Measurements from ENCODE around the gene MTR.

MTR gene

DNA sequence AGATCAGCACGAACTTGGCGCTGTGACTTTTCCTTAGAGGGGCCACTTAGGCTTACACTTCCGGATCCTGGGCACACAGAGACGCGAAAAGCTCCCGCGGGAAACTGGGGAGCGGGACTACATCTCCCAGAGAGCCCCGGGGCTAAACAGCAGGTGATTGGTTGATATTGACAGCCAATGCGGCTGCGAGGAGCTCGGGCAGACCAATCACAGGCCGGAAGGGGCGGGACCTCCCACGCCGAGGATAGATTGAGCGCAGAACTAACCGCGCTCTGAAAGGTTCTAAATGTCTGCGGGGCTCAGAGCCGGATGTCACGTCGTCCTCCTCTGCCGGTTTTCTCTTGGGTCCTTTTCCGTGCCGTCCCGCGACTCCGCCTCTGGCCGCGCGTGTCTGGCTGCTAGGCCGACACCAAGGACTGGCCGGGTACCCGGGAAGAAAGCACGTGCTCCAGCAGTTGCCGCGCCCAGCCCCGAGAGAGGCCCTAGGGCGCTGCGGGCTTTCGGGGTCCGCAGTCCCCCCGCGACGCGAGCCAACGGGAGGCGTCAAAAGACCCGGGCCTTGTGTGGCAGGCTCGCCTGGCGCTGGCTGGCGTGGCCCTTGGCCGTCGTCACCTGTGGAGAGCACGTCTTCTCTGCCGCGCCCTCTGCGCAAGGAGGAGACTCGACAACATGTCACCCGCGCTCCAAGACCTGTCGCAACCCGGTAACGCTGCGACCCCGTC is at the start of gene MTR:
Gene MTR, plus strand, starts transcription at position 258 of the 722 bp plus-strand sequence. Its CDS starts 412 bp downstream, at position 670.
- DNase-seq (ENCODE audit: low read depth) = peak; percentile 93

DNA sequence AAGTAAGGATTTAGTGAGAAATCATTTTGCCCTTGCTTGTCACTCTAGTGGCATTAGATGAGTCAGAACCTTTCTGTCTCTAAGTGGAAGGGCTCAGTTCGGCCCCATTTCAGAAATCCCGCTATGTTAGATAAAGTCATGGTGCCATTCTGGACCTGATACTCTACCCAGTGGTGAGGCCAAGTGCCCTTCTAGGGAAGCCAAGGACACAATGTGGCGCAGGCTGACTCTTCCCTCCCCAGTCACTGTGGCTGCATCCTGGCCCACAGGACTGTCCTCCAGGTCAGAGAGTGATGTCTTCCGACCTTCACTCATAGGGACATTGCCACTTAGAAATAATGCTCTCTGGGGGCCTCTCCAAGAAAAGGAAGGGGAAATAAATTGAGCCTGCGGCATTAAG is 48.3 kb upstream of the MTR start:
- no peak for DNase-seq (ENCODE audit: low read depth)

DNA sequence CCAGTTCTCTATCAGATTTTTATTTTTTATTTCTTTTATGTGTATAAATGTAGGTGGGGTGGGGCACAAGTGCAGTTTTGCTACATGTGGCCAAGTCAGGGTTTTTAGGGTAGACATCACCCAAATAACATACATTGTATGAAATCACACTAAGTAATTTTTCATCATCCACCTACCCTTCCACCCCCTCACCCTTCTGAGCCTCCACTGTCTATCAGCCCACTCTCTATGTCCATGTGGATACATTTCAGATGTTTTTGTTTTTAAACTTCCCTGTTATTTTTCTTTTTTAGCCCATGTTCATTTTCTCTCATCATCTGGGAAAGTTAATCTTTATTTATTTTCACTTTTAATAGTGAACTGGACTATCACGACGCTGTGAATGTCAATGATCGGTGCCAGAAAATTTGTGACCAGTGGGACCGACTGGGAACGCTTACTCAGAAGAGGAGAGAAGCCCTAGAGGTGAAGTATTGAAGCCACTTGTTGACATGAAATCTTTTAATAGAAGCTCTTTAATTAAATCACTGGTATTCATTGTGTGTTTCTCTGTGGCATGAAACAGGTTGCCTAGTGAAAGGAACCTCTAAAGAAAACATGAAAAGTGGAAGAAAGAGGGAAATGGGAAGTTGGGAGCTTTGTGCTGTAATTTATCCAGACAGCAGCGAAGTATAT is 47.6 kb upstream of the MTR start:
- no peak for DNase-seq (ENCODE audit: low read depth)

DNA sequence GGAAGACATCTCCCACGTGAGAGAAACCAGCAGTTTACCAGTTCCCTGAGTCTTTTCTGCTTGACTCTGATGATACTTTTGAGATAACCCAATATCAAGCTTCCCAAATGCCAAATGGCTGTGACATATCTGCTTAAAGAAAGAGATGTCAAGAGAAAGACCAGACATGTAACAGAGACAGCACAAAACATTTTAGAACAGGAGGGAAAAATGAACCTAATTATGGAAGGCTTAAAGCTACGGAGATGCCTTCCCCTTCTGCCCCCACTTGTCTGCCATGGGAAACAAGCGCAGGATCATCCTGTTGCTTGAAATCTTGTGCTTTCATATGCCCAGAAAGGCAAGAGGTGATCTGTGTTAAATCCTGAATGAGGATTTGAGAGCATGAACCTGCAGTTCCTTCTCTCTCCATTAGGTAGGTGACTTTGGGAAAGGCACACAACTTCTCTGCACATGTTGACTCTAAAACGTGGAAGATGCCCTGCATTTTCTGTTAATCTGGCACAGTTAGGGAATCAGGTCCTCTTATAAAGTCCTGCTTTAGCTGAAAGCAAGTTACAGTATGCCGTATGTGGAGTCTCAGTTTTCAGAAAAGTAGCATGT is 46.7 kb upstream of the MTR start:
- no peak for DNase-seq (ENCODE audit: low read depth)

DNA sequence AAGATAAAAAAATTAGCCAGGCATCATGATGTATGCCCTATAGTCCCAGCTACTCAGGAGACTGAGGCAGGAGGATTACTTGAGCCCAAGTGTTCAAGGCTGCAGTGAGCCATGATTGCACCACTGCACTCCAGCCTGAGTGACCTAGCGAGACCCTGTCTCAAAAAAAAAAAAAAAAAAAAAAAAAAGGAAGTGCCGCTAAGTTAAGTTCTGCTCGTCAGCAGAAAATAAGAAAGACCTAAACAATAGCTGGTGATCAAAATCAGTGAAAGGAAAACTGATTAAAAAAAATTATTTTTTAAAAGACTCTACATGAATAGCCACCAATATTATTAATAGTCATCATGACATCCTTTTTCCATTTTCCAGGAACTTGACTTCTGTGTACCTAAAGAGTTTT is 44.2 kb upstream of the MTR start:
- no peak for DNase-seq (ENCODE audit: low read depth)

DNA sequence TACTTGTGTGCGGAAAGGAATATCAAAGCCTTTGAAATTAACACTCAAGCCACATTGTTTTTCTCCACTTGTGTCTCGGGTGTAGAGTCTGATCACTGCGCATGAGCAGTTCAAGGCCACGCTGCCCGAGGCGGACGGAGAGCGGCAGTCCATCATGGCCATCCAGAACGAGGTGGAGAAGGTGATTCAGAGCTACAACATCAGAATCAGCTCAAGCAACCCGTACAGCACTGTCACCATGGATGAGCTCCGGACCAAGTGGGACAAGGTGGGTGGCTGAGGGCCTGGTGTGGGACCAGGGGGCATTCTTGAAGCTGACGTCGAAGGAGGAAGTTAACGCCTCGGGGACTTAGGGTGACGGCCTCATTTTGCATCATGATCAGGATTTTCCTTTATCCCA is 43.7 kb upstream of the MTR start:
- DNase-seq (ENCODE audit: low read depth) = no peak

DNA sequence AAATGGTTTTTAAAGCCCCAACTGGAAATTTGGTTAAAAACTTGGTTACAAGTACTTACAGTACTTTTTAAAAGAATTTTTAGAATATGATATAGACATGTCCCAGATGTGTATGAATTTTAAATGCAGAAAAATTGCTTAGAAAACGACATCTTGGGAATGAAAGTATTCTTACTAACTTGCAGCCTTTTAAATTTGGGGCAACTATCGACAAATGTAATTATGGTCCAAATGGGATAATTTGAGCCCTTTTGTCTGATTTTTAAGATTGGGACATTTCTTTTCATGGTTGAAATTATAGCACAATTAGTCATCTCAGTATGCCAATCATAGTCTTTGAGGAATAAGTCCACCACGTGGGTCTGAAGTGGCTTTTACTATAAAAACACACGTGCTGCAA is 43.2 kb upstream of the MTR start:
- DNase-seq (ENCODE audit: low read depth) = no peak

DNA sequence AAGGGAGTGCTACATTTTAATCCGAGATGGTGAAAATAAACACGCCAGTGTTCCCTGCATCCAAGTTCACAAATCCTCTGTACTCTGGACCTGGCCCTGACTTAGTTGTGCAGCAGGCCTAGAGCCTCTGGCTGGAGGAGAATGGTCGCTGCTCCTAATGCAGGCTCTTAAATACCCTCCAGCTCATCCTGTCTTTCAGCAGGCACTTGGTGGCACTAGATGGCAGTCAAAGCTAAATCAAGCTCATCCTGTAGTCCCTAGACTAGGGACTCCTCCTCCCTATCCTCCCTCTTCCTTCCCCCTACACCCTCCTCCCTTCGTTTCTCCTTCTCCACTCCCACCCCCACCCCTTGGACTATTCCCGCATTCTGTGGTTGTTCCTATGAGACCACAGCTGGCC is 41.6 kb upstream of the MTR start:
- DNase-seq (ENCODE audit: low read depth) = no peak

DNA sequence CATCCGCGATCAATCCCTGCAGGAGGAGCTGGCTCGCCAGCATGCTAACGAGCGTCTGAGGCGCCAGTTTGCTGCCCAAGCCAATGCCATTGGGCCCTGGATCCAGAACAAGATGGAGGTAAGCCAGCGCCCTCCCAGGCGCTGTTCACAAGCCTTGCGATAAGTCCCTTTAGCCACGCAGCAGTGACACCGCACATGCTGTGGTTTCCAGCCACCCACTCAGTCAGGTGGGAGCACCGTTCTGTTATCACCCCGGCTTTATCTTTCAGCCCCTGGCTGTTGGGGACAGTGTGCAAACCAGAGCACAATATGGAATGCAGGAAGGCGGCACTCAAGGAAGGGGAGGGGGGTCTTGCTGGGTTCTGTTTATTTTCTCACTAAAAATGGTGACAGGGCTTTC is 41.1 kb upstream of the MTR start:
- DNase-seq (ENCODE audit: low read depth) = no peak

DNA sequence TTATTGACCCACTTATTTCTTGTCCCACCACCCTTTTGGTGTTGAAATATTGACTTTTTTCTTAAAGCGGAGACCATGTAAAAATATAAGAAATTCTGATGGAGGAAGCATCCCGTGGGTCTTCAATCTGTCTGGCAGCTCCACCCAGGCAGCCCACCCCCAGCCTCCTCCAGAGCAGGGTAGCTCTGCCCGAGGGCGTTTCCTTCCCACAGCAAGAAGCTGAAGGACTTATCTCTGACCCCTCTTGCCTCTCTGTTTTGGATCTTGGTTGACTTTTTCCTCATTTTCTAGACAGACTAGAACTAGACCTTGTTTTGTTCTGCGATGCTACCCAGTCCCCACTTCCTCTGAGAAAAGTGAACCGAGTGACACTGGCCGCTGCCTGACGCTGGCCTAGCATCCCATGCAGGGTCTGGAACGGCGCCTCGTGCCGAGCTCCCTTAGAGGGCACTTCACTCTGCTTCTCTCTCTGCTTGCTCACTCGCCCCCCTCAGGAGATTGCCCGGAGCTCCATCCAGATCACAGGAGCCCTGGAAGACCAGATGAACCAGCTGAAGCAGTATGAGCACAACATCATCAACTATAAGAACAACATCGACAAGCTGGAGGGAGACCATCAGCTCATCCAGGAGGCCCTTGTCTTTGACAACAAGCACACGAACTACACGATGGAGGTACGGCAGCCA is 40.4 kb upstream of the MTR start:
- no peak for DNase-seq (ENCODE audit: low read depth)

DNA sequence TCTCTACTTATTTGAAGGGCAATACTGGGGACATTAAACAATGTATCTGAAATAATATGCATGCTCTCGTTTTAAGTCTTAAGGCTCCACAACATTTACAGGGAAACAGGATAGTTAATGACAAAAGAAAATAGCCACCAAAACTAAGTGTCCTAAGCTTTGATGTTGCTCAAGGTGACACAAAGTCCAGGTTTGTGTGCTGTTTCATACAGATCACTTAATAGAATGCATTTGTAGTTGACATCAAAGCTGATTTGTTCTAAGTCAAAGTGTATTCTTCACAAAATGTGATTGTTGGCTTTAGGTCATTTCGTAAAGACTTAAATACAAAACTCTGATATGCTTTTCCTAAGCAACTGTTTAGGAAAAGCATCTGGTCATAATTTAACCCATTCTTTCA is 37.5 kb upstream of the MTR start:
- no peak for DNase-seq (ENCODE audit: low read depth)

DNA sequence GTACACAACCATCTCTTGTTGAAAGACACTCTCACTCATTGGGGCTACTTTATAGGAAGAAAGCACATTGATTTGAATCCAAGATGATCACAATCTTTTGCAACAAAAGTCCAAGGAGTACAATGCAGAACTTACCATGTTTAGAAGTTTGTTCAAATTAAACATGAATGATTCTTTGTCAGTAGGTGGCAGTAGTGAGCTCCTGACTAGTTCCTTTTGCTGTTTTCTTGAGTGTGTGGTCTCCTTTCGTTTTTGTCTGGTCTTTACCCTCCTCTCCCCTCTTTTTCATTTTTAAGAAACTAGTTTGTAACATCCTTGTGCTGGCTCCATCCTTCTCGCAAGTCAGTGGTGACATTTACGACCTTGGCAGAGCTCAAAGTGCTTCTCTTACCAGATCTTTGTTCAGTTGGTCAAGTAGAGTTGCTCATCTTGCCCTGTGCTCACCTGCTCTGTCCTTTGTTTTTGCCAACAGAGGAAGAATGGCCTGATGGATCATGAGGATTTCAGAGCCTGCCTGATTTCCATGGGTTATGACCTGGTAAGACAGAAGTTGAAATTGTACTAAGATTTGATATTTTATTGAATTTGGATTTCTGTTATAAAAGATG is 35.7 kb upstream of the MTR start:
- no peak for DNase-seq (ENCODE audit: low read depth)

DNA sequence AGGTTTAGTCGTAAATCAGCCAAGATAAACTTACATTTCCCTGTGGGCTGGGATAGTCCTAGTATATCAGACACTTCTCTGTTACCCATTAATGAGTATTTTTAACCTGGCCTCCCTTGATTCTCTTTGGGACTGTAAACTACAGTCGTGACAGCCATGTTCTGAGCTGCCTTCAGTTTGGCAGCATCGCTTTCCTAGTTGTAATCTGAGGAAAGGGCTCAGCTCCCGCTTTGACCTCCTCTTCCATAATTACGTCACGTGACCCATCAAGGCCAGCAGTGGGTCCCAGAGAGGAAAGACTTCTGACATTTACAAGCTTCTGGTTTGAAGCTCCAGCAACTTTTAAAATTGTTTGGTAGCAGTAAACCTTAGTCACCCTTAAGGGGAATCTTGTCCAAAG is 34.6 kb upstream of the MTR start:
- no peak for DNase-seq (ENCODE audit: low read depth)

DNA sequence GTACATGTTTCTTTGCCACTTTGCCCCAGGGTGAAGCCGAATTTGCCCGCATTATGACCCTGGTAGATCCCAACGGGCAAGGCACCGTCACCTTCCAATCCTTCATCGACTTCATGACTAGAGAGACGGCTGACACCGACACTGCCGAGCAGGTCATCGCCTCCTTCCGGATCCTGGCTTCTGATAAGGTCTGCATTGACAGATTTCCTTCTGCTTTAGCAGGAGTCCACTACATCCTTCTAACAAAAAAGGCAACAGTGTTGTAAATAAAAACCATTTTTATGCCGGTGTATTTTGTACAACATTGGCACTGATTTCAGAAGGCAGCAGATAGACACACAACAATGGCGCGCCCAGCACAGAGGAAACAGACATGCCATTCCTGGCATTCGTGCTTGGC is 34.1 kb upstream of the MTR start:
- no peak for DNase-seq (ENCODE audit: low read depth)

DNA sequence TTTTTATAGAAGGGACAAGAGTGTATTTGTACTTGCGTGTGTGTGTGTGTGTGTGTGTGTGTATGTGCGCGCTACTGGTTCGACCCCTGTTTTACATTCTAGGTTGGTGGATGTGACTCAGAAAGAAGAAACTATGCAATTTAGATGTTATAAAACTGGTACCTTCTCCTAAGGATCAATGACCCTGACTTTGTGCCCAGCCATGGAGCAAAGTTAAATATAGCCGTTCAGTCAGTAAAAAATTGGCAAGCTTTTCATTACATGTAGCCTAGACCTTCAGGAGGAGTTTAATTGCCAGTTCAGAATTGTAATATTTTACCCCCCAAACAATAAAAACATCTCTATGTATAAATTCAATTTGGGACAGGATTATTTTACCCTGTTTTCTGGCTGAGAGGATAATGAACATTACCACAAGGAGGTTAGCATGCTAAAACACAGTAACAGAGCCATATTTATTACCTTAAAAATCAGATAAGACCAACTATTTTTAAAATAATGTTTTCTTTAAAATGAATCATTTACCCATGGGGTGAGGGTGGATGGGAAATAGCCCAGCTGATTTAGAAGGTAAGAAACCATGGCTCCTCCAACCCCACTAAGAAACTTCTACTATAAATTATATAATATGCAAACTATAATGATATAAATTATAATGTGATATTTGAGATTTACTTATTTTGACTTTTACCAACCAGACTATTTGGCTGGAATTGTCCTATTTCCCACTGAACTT is 33.5 kb upstream of the MTR start:
- no peak for DNase-seq (ENCODE audit: low read depth)

DNA sequence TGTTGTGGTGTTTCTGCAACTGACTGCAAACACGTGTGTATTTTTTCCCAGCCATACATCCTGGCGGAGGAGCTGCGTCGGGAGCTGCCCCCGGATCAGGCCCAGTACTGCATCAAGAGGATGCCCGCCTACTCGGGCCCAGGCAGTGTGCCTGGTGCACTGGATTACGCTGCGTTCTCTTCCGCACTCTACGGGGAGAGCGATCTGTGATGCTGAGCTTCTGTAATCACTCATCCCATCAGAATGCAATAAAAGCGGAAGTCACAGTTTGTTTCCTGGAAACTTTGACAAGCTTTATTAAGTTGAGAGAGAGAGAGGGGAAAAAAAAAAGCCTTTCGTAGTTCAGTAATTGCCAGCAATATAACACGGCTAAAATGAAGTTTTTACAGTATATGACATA is 32.7 kb upstream of the MTR start:
- no peak for DNase-seq (ENCODE audit: low read depth)

DNA sequence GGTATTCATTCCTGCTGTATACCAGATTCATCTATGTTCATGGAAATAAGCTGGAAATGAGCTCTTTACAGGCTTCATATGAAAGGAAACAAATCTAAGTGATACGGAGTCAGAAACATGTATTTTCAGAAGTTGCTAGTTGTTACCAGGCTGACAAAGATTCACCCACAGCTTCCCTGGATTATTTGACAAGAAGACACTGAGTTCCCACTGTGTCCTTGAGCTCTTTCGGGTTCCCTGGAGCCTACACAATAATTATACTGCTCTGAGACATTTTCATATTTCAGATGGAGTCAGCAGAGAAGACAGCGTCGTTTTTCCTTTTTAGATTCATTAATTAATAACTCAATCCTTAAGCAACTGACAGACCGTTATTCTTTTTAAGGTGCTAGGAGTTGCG is 29.3 kb upstream of the MTR start:
- no peak for DNase-seq (ENCODE audit: low read depth)

DNA sequence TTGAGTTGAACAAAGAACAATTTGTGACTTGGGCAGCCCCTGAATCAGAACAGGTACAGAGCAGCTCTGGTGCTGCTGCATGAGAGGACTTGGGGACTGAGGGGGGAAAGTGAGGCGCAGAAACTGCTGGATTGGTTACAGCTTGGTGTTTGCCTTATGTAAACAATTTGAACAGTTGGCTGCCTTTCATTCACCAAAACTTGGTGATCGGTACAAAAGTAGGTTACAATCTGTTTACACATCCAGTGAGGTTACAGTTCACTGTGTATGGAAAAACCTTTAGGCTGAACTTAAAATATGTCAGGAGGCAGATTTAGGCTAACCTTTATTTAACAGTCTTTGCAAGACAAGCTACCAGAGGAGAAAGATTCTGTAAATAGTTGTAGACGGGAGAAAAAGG is 28.6 kb upstream of the MTR start:
- DNase-seq (ENCODE audit: low read depth) = no peak

DNA sequence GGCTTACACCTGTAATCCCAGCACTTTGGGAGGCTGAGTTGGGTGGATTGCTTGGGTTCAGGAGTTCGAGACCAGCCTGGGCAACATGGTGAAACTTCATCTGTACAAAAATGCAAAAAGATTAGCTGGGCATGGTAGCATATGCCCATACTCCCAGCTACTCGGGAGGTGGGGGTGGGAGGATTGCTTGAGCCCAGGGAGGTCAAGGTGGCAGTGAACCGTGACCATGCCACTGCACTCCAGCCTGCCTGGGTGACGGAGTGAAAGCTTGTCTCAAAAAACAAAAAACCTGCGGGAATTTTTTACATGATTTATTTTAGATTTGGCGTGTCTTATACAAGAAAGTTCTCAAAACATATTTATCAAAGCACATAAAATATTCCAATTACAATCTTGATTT is 27.8 kb upstream of the MTR start:
- DNase-seq (ENCODE audit: low read depth) = no peak

DNA sequence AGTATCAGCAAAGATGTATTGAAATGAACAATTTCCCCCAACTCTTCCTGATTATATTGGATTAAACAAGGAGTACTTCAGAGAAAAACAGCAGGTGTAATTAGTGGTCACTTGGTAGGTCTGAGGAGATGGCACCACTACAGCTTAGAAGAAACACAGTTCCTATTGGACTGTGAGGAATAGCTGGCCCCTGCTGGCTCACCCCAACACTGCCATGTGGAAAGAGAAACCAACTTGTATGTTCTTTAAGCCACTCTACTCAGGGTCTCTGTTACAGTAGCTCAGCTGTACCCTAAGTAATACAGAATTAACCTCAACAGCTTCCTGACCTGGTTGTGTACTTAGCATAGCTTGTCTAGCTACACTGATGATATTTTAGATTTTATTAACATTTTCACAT is 26.5 kb upstream of the MTR start:
- no peak for DNase-seq (ENCODE audit: low read depth)

DNA sequence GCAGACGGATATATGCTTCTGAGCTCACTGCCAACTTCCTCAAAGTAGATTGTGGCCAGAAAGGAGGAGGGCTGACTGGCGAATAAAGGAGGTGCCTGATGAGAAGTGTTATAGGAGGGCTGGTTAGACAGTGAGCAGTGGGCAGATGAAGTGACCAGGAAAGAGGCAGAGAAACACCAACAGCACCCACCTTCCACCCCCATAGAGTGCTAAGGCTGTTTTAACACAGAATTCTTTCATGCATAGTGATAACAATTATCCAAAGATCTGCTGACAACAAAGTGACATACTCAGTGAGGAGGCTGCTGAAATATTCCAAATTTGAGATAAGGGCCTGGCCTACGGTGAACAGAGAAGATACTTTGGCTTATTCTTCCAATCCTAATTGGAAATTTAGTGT is 21.2 kb upstream of the MTR start:
- DNase-seq (ENCODE audit: low read depth) = no peak

DNA sequence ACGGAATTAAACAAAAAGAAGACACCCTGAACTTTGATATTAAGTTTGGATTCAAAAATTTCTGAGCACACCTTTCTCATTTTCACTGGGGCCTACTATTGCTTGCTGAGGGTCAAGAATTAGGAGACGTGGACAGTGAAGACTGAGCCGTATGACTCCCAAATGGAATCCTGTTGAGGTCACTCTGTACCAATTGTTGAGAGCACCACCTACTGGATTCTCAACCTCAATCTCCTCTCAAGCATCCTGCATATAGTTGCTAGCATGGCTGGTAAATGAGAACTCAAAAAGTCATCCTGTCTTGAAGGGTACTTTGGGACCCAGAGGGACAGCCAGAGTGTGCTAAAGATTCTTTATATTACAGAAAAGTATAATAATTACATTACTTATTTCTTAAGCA is 20.2 kb upstream of the MTR start:
- DNase-seq (ENCODE audit: low read depth) = no peak

All from GM04503 (cell line).